ENCODE data around the gene MAP4K2. TPM values are rescaled to one million over a fixed set of nuclear protein-coding genes. Genes with fewer than 3 reads are reported as not detected.
A peak's percentile ranks its signal among the peaks of the same experiment; 100 is the strongest.

The MAP4K2 gene
- total RNA-seq, 1 donor = 10.8 TPM

DNA sequence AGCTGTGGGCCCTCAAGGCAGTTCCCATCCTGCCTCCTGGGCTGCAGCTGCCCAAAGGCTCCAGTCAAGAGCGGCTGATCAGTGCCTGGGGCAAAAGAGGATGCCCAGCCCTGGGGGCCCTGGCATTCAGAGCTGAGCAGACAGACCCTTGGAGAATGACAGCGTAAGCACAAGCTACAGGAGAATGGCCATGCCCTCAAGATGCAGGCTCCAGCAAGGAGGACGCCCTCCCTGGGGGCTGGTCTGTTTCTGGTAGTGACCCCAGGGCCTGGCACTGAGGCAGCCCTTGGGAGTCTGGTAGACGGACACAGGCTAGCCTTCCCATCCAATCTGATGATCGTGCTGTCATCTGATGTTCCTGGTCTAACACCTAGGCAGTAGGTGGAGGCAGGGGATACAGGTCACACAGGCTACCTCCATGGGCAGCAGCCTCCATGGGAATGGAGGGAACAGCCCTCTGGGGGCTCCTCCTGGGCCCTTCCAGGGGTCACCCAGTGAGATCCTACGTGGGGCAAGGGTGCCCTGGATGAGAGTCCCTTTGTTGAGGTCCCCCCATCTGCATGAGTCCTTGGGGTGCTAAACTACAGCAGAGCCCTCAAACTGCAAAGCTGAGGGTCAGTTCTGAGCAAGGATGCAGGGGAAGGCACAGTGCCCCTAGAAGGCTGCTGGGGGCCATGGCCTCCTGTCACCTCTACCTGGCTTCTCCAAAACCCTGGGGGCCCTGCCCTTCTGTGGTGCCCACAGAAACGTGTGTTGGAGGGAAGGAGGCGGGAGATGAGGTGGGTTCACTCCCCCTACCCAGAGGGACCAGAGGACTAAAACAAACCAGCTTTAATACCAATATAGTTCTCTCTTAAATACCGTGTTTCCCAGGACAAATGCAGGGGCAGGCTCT lies 14.4 kb downstream of the MAP4K2 start:
- no peak for DNase-seq (ENCODE audit: low read depth)
- H3K4me3 ChIP-seq (ENCODE audit: low read depth, low read length) = no peak overlapping the region
- TF ChIP-seq, protein P1, sequence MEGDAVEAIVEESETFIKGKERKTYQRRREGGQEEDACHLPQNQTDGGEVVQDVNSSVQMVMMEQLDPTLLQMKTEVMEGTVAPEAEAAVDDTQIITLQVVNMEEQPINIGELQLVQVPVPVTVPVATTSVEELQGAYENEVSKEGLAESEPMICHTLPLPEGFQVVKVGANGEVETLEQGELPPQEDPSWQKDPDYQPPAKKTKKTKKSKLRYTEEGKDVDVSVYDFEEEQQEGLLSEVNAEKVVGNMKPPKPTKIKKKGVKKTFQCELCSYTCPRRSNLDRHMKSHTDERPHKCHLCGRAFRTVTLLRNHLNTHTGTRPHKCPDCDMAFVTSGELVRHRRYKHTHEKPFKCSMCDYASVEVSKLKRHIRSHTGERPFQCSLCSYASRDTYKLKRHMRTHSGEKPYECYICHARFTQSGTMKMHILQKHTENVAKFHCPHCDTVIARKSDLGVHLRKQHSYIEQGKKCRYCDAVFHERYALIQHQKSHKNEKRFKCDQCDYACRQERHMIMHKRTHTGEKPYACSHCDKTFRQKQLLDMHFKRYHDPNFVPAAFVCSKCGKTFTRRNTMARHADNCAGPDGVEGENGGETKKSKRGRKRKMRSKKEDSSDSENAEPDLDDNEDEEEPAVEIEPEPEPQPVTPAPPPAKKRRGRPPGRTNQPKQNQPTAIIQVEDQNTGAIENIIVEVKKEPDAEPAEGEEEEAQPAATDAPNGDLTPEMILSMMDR (IDR thresholded peaks at IDR 0.05; ENCODE audit: insufficient read depth, low read depth, low read length) = no peak

DNA sequence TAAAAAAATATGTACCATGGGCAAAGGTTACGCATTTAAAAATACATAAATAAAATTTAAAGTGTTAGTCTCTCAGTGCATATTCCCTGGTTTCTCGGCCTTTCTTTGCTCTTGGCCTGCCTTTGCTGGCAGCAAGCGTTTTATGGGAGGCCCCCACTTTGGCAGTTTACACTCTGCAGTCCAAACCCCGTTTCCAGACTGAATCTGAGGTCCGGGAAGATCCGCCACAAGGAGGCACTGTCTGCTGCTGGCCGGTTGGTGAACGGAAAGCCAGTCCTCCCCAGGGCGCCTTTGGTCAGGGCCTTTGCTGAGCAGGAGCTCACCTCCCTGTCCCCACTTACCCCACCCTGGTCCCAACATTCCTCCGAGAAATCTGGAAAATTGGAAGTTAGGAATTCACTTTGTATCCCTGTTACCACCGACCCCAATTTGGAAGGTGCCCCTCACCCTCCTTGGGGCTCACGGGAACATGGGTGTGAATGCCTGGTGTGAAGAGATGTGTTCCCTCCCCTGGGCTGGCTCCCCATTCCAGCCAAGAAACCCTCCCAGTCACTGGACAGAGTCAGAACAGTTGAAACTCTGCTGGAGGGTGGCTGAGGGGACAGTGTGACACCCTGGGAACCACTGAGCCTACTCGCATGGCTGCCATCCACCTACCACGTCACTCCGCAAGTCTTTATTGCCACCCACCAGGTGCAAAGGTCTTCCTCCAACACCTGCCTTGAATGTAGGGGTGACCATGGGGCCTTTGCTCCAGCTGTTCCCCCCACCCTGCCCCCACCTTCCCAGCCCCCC lies 15.3 kb downstream of the MAP4K2 start:
- no peak overlapping the region for H3K4me3 ChIP-seq (ENCODE audit: low read depth, low read length)
- TF ChIP-seq, protein P1 (IDR thresholded peaks at IDR 0.05; ENCODE audit: insufficient read depth, low read depth, low read length) = peak; percentile 82
- DNase-seq (ENCODE audit: low read depth) = peak; percentile 40

DNA sequence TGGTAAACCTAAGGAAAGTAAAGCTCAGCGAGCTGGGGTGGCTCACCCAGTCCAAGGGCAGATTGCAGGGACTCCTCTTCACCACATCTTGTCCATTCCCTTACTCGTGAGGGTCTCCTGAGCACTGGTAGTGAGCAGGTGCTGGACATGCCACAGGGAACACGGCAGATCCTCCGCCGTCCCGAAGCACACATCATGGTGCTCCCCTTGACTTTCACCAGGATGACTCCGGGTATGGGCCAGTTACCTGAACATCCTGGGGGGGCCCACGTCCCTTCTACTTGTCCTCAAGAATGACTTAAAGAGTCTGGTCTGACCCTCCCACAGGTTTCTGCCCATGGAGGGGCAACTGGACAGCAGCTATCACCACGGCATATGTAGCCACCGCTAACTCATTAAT lies 16.7 kb downstream of the MAP4K2 start:
- DNase-seq (ENCODE audit: low read depth) = no peak
- TF ChIP-seq, protein P1 (IDR thresholded peaks at IDR 0.05; ENCODE audit: insufficient read depth, low read depth, low read length) = no peak
- no peak overlapping the region for H3K4me3 ChIP-seq (ENCODE audit: low read depth, low read length)

DNA sequence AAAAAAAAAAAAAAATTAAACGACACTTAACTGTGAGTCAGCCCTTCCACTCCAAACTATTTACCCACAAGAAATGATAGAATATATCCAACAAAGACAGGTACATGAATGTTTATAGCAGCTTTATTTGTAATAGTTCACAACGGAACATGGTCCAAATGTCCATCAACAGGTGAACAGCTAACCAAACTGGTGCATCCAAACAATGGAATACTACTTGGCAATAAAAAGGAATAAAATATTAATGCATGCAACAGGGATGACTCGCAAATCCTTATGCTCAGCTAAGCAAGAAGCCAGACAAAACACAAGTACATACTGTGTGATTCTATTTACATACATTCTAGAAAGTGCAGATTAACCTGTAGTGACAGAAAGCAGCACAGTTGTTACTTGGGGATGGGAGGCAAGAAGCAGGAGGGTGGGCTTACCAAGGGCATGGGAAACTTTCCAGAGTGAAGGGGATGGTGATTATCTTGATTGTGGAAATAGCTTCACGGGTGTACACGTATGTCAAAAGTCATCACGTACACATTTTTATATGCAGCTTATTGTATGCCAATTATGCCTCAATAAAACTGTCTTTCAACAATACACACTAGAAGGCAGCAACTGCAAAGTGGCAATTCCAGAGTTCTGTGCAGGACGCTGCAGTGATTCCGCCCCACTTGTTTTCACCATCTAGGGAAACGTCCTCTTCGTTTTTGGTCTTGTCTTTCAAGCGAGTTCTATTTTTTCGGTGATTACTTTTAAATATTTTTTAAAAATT lies 18.0 kb downstream of the MAP4K2 start:
- no peak overlapping the region for H3K4me3 ChIP-seq (ENCODE audit: low read depth, low read length)
- TF ChIP-seq, protein P1 (IDR thresholded peaks at IDR 0.05; ENCODE audit: insufficient read depth, low read depth, low read length) = no peak
- DNase-seq (ENCODE audit: low read depth) = no peak

DNA sequence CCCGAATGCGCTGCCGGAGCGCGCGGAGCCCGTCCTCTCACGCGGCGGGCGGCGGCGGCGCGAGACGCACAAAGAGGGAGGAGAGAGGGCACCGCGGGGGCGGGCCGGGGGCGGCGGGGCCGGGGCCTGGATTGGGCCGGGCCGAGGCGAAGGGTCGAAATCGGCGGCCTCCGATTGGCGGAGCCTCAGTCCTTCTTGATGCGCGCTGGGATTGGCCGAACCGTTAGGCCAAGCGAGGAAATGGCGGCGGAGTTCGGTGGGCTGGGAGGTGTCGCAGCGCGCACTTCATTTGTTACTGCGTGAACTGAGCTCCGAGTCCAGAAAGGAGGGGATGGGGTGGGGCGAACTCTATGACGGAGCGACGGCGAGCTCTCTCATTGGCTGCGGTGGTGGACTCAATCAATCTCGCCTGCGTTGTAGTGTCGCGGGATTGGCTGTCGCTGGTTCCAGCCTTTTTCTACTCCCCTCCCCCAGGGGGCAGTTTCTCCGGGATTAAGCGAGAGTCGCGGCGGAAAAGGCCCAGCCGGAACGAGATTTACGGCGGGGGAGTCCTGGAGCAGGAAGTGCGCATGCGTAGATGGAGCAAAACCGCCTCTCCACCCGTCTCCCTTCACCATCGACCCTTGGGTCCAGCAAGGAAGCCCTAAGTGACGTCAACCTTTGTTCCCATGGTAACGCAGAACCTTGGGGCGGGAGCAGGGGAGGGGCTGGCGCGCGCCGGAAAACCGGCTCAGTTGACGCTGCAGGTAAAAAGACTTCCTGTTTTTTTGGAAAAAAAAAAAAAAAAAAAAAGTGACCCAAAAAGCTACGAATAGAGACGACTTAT lies 24.3 kb downstream of the MAP4K2 start, which contains the start of gene SF1:
Gene SF1 (minus strand): TSS at position 70 of the 826 bp plus-strand sequence. CDS start 150 bp downstream, outside the sequence.
- DNase-seq (ENCODE audit: low read depth) = peak; percentile 100
- TF ChIP-seq, protein P1 (IDR thresholded peaks at IDR 0.05; ENCODE audit: insufficient read depth, low read depth, low read length) = no peak
- peak within 1 kb of the TSS; percentile 88 for H3K4me3 ChIP-seq (ENCODE audit: low read depth, low read length)

DNA sequence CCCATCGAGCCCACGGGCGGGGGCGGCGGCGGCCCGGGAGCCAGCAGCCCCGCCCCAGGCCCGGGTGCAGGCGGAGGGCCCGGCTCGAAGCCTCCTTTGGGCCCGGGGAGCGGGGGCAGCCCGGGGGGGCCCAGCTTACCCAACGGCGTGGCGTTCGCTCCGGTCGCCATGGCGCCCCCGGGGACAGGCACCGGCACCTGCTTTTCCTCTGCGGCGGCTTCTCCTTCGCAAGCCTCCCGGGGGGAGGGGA lies 24.9 kb downstream of the MAP4K2 start:
- no peak for DNase-seq (ENCODE audit: low read depth)
- peak overlapping the region; percentile 88 for H3K4me3 ChIP-seq (ENCODE audit: low read depth, low read length)
- TF ChIP-seq, protein P1 (IDR thresholded peaks at IDR 0.05; ENCODE audit: insufficient read depth, low read depth, low read length) = no peak
